ENCODE data around the gene KIF2C.
A peak's percentile ranks its signal among the peaks of the same experiment; 100 is the strongest.

The KIF2C gene

GRCh38 chr1:44803062-44803311 lies 63.4 kb downstream of the KIF2C start:
- TF ChIP-seq, protein P1, sequence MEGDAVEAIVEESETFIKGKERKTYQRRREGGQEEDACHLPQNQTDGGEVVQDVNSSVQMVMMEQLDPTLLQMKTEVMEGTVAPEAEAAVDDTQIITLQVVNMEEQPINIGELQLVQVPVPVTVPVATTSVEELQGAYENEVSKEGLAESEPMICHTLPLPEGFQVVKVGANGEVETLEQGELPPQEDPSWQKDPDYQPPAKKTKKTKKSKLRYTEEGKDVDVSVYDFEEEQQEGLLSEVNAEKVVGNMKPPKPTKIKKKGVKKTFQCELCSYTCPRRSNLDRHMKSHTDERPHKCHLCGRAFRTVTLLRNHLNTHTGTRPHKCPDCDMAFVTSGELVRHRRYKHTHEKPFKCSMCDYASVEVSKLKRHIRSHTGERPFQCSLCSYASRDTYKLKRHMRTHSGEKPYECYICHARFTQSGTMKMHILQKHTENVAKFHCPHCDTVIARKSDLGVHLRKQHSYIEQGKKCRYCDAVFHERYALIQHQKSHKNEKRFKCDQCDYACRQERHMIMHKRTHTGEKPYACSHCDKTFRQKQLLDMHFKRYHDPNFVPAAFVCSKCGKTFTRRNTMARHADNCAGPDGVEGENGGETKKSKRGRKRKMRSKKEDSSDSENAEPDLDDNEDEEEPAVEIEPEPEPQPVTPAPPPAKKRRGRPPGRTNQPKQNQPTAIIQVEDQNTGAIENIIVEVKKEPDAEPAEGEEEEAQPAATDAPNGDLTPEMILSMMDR (IDR thresholded peaks at IDR 0.05) = no peak
- no peak overlapping the region for H3K27ac ChIP-seq

DNA sequence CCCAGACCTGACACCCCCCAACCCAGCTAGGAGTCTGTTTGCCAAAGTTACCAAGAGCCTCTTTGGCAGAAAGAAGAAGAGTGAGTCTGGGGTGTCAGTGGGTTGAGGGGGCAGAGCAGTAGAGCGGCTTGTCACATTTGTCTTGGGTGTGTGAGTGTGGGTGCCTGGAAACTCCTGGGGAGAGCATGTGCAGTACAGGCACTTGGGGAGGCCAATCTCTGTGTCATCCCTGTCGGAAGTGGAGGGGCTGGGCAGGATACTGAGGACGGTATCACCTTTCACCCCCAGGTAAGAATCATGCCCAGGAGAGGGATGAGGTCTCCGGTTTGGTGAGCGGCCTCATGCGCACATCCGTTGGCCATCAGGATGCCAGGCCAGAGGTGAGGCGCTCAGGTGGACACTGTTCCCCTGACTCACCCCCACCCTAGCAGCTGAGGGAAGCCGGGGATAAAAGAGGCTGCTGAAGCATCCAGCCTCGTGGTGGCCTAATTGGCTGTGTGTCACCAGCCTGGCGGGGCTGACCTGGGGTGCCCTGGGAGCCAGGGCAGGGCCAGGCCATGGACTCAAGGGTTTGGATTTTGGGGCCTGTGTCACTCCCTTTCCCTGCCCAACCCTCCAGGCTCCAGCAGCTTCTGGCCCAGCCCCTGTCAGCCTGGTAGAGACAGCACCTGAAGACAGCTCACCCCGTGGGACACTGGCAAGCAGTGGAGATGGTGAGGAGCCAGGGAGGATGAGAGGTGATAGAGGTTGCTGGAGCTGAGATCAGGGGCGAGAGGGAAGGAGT lies 63.9 kb downstream of the KIF2C start:
- H3K4me1 ChIP-seq = peaks cover 18% of the 10 kb centered on the region
- no peak overlapping the region for H2AFZ ChIP-seq
- H3K27ac ChIP-seq = no peak overlapping the region
- no peak overlapping the region for H3K4me2 ChIP-seq (ENCODE audit: low read length)
- H3K9me3 ChIP-seq (ENCODE audit: control insufficient read depth, low read length) = no peaks in the 10 kb centered on the region
- H3K4me3 ChIP-seq (ENCODE audit: low read depth, low read length) = no peak overlapping the region
- no peaks in the 10 kb centered on the region for H3K27me3 ChIP-seq (ENCODE audit: control insufficient read depth, insufficient read depth, low read length)
- H3K9ac ChIP-seq = no peak overlapping the region
- TF ChIP-seq, protein P1 (IDR thresholded peaks at IDR 0.05) = no peak
- no peaks in the 10 kb centered on the region for H3K79me2 ChIP-seq
- no peaks in the 10 kb centered on the region for H3K36me3 ChIP-seq (ENCODE audit: control insufficient read depth, insufficient read depth, low read length)

More at GRCh38 chr1:44803062-44803311, 63.4 kb downstream of the KIF2C start:
- Histone ChIP-seq H2AFZ (no peak overlapping the region), H3K79me2 (no peaks in the 10 kb centered on the region), H3K9me3 (ENCODE audit: control insufficient read depth, low read length) (no peaks in the 10 kb centered on the region), H3K4me3 (ENCODE audit: low read depth, low read length) (no peak overlapping the region), H3K4me1 (peaks cover 16% of the 10 kb centered on the region), H3K27me3 (ENCODE audit: control insufficient read depth, insufficient read depth, low read length) (no peaks in the 10 kb centered on the region), H3K36me3 (ENCODE audit: control insufficient read depth, insufficient read depth, low read length) (no peaks in the 10 kb centered on the region), H3K4me2 (ENCODE audit: low read length) (no peak overlapping the region), H3K9ac (no peak overlapping the region)

DNA sequence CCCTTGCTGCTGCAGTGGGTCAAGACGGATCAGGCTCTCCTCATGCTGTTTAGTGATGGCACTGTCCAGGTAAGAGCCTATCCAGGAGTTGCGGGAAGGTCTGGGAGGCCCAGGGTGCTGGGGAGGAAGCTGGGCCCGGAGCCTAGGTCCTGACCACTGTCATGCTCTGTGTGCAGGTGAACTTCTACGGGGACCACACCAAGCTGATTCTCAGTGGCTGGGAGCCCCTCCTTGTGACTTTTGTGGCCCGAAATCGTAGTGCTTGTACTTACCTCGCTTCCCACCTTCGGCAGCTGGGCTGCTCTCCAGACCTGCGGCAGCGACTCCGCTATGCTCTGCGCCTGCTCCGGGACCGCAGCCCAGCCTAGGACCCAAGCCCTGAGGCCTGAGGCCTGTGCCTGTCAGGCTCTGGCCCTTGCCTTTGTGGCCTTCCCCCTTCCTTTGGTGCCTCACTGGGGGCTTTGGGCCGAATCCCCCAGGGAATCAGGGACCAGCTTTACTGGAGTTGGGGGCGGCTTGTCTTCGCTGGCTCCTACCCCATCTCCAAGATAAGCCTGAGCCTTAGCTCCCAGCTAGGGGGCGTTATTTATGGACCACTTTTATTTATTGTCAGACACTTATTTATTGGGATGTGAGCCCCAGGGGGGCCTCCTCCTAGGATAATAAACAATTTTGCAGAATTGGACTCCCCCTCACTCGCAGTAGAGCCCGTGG lies 65.8 kb downstream of the KIF2C start:
- Histone ChIP-seq H3K79me2 (peaks cover 5% of the 10 kb centered on the region), H3K9me3 (ENCODE audit: control insufficient read depth, low read length) (no peaks in the 10 kb centered on the region), H3K9ac (no peak overlapping the region), H3K27me3 (ENCODE audit: control insufficient read depth, insufficient read depth, low read length) (no peaks in the 10 kb centered on the region), H3K36me3 (ENCODE audit: control insufficient read depth, insufficient read depth, low read length) (no peaks in the 10 kb centered on the region), H2AFZ (no peak overlapping the region), H3K27ac (no peak overlapping the region), H3K4me3 (ENCODE audit: low read depth, low read length) (no peak overlapping the region), H3K4me2 (ENCODE audit: low read length) (no peak overlapping the region), H3K4me1 (peaks cover 36% of the 10 kb centered on the region)
- TF ChIP-seq, protein P1 (IDR thresholded peaks at IDR 0.05) = no peak

GRCh38 chr1:44806025-44806703 lies 66.5 kb downstream of the KIF2C start:
- Histone ChIP-seq H3K4me2 (ENCODE audit: low read length) (peak overlapping the region; percentile 64), H3K79me2 (peaks cover 5% of the 10 kb centered on the region), H3K9ac (no peak overlapping the region), H3K4me1 (peaks cover 36% of the 10 kb centered on the region), H3K27ac (peak overlapping the region; percentile 100), H2AFZ (no peak overlapping the region), H3K4me3 (ENCODE audit: low read depth, low read length) (no peak overlapping the region), H3K9me3 (ENCODE audit: control insufficient read depth, low read length) (no peaks in the 10 kb centered on the region), H3K36me3 (ENCODE audit: control insufficient read depth, insufficient read depth, low read length) (no peaks in the 10 kb centered on the region), H3K27me3 (ENCODE audit: control insufficient read depth, insufficient read depth, low read length) (no peaks in the 10 kb centered on the region)
- TF ChIP-seq, protein P1 (IDR thresholded peaks at IDR 0.05) = no peak

All from parathyroid adenoma (tissue), 2 donors.